ENCODE data around the gene LPIN1. TPM values are rescaled to one million over a fixed set of nuclear protein-coding genes. Genes with fewer than 3 reads are reported as not detected.
"Not testable (repeated sequence)": the region's sequence is repeated elsewhere in the genome, so short reads cannot be mapped to it uniquely, and the experiment has no call there.

The LPIN1 gene
- total RNA-seq, 1 experiment from 2014 or later = 13.5 TPM

- DNase-seq (ENCODE audit: low read depth) = peak; percentile 58
Observed at GRCh38 chr2:11744631-11745394, 1.6 kb upstream of the LPIN1 start.

GRCh38 chr2:11745613-11746375, 638 bp upstream of the LPIN1 start:
- DNase-seq (ENCODE audit: low read depth) = no peak

- peak; percentile 43 for DNase-seq (ENCODE audit: low read depth)
Observed at GRCh38 chr2:11746807-11747459, 501 bp downstream of the LPIN1 start.

GRCh38 chr2:11748018-11748860, 1.8 kb downstream of the LPIN1 start:
- DNase-seq (ENCODE audit: low read depth) = no peak

GRCh38 chr2:11748861-11749645, 2.6 kb downstream of the LPIN1 start:
- DNase-seq (ENCODE audit: low read depth) = no peak

- DNase-seq (ENCODE audit: low read depth) = no peak
Observed at GRCh38 chr2:11749646-11750349, 3.4 kb downstream of the LPIN1 start.

GRCh38 chr2:11750422-11750821, 4.0 kb downstream of the LPIN1 start:
- no peak for DNase-seq (ENCODE audit: low read depth)

GRCh38 chr2:11750917-11751316, 4.5 kb downstream of the LPIN1 start:
- DNase-seq (ENCODE audit: low read depth) = peak; percentile 49

- no peak for DNase-seq (ENCODE audit: low read depth)
Observed at GRCh38 chr2:11752906-11753305, 6.5 kb downstream of the LPIN1 start.

- peak; percentile 30 for DNase-seq (ENCODE audit: low read depth)
Observed at GRCh38 chr2:11753452-11753885, 7.0 kb downstream of the LPIN1 start.

- DNase-seq (ENCODE audit: low read depth) = peak; percentile 75
Observed at GRCh38 chr2:11753886-11754699, 7.7 kb downstream of the LPIN1 start.

- no peak for DNase-seq (ENCODE audit: low read depth)
Observed at GRCh38 chr2:11754700-11755015, 8.2 kb downstream of the LPIN1 start.

- DNase-seq (ENCODE audit: low read depth) = no peak
Observed at GRCh38 chr2:11757101-11757500, 10.7 kb downstream of the LPIN1 start.

GRCh38 chr2:11758187-11758586, 11.8 kb downstream of the LPIN1 start:
- DNase-seq (ENCODE audit: low read depth) = no peak

GRCh38 chr2:11758647-11759046, 12.2 kb downstream of the LPIN1 start:
- no peak for DNase-seq (ENCODE audit: low read depth)

- DNase-seq (ENCODE audit: low read depth) = not testable (repeated sequence)
Observed at GRCh38 chr2:11759182-11759975, 12.9 kb downstream of the LPIN1 start.

- no peak for DNase-seq (ENCODE audit: low read depth)
Observed at GRCh38 chr2:11761259-11761658, 14.8 kb downstream of the LPIN1 start.

GRCh38 chr2:11762031-11762430, 15.6 kb downstream of the LPIN1 start:
- DNase-seq (ENCODE audit: low read depth) = no peak

All from Daoy (cell line).